ENCODE results near the gene DRICH1. TPM values are rescaled to one million over a fixed set of nuclear protein-coding genes. Genes with fewer than 3 reads are reported as not detected.
"Not testable (repeated sequence)": the region's sequence is repeated elsewhere in the genome, so short reads cannot be mapped to it uniquely, and the experiment has no call there.

The DRICH1 gene
- total RNA-seq, 1 donor from 2014 or later = not detected

DNA sequence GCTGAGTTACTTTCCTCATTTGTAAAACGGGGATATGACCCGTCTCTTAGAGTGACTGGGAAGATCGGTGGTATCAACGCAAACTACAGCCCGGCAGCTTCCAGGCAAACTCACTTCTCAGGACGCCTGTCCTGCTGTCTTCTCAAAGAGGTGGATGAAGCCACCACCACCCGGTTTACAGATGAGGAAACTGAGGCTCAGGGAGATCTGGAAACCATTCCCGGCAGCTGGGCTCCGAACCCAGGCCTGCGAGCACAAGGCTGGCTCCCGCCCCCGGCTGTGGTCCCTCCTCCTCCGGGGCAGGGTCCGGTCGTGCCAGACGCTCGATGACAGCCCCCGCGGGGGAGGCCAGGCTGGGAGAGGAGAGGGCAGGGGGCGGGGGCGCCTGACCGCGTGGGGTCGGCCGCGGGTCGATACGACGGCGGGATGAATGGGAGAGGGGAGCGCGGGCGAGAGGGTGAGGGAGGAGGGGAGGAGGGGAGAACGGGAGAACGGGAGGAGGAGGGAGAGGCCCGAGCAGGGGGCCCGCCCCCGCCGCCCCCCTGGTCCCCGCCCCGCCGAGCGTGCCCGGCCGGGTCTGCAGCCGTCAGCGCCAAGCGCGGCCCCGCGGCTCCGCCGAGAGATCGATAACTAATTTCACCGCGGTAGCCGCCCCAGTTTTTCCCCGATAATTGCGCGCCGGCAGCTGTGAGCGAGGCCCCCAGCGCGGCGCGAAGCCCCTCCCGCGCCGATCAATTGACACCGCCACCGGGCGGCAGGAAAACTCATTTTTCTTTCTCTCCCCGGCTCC, 66.0 kb downstream of the DRICH1 start:
- DNase-seq (ENCODE audit: low read depth) (no peak), FAIRE-seq (no peak)
- no peaks in the 10 kb centered on the region for H3K36me3 ChIP-seq (ENCODE audit: control insufficient read depth, insufficient read depth, low read length)

DNA sequence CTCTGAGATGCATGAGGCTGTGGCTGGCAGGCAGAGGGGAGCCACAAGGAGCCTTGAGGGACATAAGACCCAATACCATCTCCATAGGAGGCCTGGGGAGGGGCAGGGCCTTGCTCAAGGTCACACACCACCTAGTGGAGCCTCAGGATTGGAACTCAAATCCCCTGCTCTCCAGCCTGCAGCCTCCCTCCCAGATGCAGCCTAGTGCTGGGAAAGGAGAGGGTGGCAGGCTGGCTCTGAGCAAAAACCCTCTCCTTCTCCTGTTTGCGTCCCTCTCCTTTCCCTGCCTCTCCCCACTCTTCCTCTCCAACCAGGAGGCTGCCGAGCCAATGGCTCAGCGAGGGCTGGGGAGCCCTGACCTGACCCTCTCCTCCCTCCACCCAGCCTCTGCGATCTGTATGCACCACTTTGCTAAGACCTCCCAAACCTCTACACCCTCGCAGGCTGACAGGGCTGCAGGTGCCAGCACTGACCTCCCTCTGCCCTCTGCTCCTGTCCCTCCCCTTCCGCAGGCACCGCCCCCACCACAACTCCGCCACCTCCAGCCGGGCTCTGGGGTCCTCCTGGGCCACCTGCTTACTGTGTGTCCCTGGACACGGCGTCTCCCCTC, 66.7 kb downstream of the DRICH1 start:
- Histone ChIP-seq H3K27me3 (ENCODE audit: control insufficient read depth, insufficient read depth, low read length) (peaks cover 20% of the 10 kb centered on the region), H3K4me3 (ENCODE audit: low read depth, low read length) (no peak overlapping the region), H3K36me3 (ENCODE audit: control insufficient read depth, insufficient read depth, low read length) (no peaks in the 10 kb centered on the region)
- DNase-seq (ENCODE audit: low read depth) (no peak), FAIRE-seq (no peak)
- TF ChIP-seq, protein P1, sequence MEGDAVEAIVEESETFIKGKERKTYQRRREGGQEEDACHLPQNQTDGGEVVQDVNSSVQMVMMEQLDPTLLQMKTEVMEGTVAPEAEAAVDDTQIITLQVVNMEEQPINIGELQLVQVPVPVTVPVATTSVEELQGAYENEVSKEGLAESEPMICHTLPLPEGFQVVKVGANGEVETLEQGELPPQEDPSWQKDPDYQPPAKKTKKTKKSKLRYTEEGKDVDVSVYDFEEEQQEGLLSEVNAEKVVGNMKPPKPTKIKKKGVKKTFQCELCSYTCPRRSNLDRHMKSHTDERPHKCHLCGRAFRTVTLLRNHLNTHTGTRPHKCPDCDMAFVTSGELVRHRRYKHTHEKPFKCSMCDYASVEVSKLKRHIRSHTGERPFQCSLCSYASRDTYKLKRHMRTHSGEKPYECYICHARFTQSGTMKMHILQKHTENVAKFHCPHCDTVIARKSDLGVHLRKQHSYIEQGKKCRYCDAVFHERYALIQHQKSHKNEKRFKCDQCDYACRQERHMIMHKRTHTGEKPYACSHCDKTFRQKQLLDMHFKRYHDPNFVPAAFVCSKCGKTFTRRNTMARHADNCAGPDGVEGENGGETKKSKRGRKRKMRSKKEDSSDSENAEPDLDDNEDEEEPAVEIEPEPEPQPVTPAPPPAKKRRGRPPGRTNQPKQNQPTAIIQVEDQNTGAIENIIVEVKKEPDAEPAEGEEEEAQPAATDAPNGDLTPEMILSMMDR (IDR thresholded peaks at IDR 0.05; ENCODE audit: insufficient read depth, low read length, severe bottlenecking) = peak; percentile 3

More for the DNA sequence above, 66.0 kb downstream of the DRICH1 start:
- Histone ChIP-seq H3K4me3 (ENCODE audit: low read depth, low read length) (no peak overlapping the region), H3K27me3 (ENCODE audit: control insufficient read depth, insufficient read depth, low read length) (peaks cover 20% of the 10 kb centered on the region)
- TF ChIP-seq, protein P1 (IDR thresholded peaks at IDR 0.05; ENCODE audit: insufficient read depth, low read length, severe bottlenecking) = no peak

DNA sequence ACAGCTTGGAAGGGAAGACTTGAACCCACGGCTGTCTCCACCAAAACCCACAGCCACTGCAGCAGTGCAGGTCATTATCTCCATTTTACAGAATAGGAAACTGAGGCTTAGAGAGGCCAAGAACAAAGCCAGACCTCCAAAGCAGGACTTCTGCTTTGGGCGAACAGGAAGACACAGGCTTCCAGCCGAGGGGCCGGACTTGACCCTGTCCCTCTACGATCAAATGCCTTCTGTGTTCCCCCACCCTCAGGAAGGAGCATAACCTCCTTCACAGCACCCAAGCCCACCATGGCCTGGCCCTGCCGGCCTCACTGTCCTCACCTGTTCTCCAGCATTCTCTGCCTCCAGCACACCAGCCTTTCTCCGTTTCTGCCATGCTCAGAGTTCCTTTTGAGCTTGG, 67.8 kb downstream of the DRICH1 start:
- FAIRE-seq (no peak), DNase-seq (ENCODE audit: low read depth) (no peak)
- Histone ChIP-seq H3K4me3 (ENCODE audit: low read depth, low read length) (no peak overlapping the region), H3K27me3 (ENCODE audit: control insufficient read depth, insufficient read depth, low read length) (peaks cover 20% of the 10 kb centered on the region), H3K36me3 (ENCODE audit: control insufficient read depth, insufficient read depth, low read length) (no peaks in the 10 kb centered on the region)
- TF ChIP-seq, protein P1 (IDR thresholded peaks at IDR 0.05; ENCODE audit: insufficient read depth, low read length, severe bottlenecking) = no peak

DNA sequence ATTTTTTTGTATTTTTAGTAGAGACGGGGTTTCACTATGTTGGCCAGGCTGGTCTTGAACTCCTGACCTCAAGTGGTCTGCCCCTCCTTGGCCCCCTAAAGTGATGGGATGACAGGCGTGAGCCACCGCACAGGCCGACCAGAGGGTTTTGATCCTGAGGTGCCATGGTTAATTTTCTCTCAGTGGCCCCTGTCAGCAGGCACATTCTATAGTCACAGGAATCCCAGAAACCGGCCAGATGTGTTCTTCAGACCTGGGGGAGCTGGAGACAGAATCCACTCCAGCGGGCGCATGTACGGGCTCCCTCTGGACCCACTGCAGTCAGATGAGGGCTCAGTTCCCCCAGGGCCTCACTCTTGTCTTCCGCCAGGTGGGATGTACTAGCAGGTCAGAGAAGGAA, 69.0 kb downstream of the DRICH1 start:
- DNase-seq (ENCODE audit: low read depth) (no peak), FAIRE-seq (no peak)
- Histone ChIP-seq H3K4me3 (ENCODE audit: low read depth, low read length) (no peak overlapping the region), H3K27me3 (ENCODE audit: control insufficient read depth, insufficient read depth, low read length) (peaks cover 20% of the 10 kb centered on the region), H3K36me3 (ENCODE audit: control insufficient read depth, insufficient read depth, low read length) (no peaks in the 10 kb centered on the region)
- TF ChIP-seq, protein P1 (IDR thresholded peaks at IDR 0.05; ENCODE audit: insufficient read depth, low read length, severe bottlenecking) = no peak

DNA sequence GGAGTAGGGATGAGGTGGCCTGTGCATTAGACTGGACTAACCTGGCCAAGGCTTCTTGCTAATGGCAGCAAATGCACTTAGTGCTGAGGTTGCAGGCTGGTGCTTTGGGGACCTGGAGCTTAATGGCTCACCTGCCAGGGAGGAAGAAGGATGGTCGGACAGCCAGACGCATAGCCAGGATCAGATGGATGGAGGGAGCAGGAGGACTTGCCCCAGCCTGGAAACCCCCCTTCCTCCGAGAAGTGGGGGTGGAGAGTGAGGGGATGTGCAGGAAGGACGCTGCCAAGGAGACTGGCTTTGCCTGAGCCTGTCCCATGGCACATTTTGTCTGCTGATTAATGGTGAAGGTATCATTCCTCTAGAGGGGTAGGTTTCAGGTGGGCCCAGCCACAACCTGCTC, 69.9 kb downstream of the DRICH1 start:
- peaks cover 17% of the 10 kb centered on the region for H3K27me3 ChIP-seq (ENCODE audit: control insufficient read depth, insufficient read depth, low read length)
- no peak overlapping the region for H3K4me3 ChIP-seq (ENCODE audit: low read depth, low read length)
- FAIRE-seq (no peak), DNase-seq (ENCODE audit: low read depth) (no peak)
- TF ChIP-seq, protein P1 (IDR thresholded peaks at IDR 0.05; ENCODE audit: insufficient read depth, low read length, severe bottlenecking) = no peak
- no peaks in the 10 kb centered on the region for H3K36me3 ChIP-seq (ENCODE audit: control insufficient read depth, insufficient read depth, low read length)

DNA sequence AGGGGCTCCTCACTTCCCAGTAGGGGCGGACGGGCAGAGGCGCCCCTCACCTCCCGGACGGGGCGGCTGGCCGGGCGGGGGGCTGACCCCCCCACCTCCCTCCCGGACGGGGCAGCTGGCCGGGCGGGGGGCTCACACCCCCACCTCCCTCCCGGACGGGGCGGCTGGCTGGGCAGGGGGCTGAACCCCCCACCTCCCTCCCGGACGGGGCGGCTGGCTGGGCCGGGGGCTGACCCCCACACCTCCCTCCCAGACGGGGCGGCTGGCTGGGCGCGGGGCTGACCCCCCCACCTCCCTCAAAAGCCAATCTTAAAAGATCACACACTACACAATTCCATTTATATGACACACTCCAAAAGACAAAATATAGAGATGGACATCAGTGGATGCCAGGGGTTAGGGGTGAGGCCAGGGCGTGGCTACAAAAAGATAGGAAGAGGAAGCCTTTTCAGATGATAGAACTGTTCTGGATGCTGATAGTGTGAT, 71.1 kb downstream of the DRICH1 start:
- H3K27me3 ChIP-seq (ENCODE audit: control insufficient read depth, insufficient read depth, low read length) = peaks cover 11% of the 10 kb centered on the region
- H3K4me3 ChIP-seq (ENCODE audit: low read depth, low read length); DNase-seq (ENCODE audit: low read depth); H3K36me3 ChIP-seq (ENCODE audit: control insufficient read depth, insufficient read depth, low read length); FAIRE-seq: not testable (repeated sequence)

DNA sequence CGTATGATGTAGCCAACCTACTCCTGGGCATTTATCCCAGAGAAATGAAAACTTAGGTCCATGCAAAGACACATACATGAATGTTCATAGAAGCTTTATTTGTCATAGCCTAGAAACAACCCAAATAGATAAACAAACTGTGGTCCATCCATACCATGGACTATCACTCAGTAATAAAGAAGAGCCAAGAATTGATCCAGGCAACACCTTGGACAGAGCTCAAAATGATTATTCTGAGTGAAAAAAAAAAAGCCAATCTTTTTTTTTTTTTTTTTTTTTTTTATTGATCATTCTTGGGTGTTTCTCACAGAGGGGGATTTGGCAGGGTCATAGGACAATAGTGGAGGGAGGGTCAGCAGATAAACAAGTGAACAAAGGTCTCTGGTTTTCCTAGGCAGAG, 71.9 kb downstream of the DRICH1 start:
- not testable (repeated sequence) for H3K27me3 ChIP-seq (ENCODE audit: control insufficient read depth, insufficient read depth, low read length); H3K4me3 ChIP-seq (ENCODE audit: low read depth, low read length); H3K36me3 ChIP-seq (ENCODE audit: control insufficient read depth, insufficient read depth, low read length); DNase-seq (ENCODE audit: low read depth); FAIRE-seq
